Heart left ventricle (tissue), 13 donors: Measurements from ENCODE around the gene CPNE5.

ENCODE experiments used
- POLR2A ChIP-seq, 2 donors: fragments of 450-650 bp; IDR thresholded peaks; one replicate each; pipeline ENCODE4 v1.6.1; 2017; ENCODE audit warnings: antibody characterized with exemption in 2 of 2, mild to moderate bottlenecking in 2 of 2, moderate library complexity in 2 of 2
- TF ChIP-seq, protein P1 (sequence below), 12 donors: fragments of 200-600 bp; sonication (generic) in 4 of 12; IDR thresholded peaks; one replicate each; pipeline versions ENCODE4 v1.5.0 to v1.8.0; 2018 to 2022; ENCODE audit warnings: antibody characterized with exemption in 12 of 12, mild to moderate bottlenecking in 5 of 12
- donor health status: ischemic (EF 13 %, LVEDD 7.1; RV severe dilation, severe dysfunction).
- donor health status: DM: no; HTN: yes; CAD: no.
- donor health status: DM: no; HTN: no; CAD: no.
- donor health status: ischemic (EF 25% LVEDD 6.9; RV normal size, moderate dysfunction).
- donor health status: ischemic (EF 25% LVEDD 5.7; RV mildly dilated, moderate dysfunction).
- donor health status: ischemic (EF 35%, LVEDD 5.7; RV mildly dilated, moderate dysfunction).
- donor health status: nonischemic (EF 11% LVEDD 7.7; RV severe dilation, severe dysfunction).
- donor health status: DM: yes; HTN: yes; CAD: no.
- donor health status: PGD.
- donor health status: ischemic (EF 29% LVEDD 5.4; RV normal size, mild dysfunction).
- donor health status: nonischemic (EF 23%, LVEDD 6.1; RV moderate dilation, normal function).

DNA sequence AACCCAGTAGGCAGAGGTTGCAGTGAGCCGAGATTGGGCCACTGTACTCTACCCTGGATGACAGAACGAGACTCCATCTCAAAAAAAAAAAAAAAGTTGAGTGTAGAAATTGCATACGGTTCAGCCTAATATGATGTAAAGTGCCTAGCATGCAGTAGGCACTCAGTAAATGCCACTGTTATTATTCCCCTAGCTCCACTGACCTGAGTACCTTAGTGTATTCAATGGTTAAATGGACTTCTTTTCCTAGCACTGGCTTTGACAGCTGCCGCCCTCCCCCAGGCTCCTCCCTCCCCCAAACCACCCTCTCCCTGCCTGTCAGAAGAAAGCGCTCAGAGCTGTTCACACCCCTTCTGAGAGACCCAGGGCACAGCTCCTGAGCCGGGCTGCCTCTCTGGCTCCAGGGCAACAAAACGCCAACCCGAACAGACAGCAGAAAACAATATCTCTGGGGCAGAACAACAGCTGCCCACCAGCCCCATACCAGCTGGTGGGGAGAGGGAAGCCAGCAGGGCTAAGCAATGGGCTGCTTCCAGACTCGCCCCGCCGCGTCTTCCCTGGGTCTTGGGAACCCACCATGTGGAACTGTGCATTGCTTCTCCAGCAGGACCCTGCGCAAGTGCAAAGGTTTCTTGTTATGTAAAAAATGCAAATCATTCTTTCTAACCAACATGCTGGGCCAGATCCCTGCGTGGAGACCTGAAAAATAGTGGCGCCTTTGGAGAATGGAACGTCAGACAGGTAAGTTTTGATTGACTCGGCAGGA, 4.5 kb downstream of the CPNE5 start:
- TF ChIP-seq, protein P1, sequence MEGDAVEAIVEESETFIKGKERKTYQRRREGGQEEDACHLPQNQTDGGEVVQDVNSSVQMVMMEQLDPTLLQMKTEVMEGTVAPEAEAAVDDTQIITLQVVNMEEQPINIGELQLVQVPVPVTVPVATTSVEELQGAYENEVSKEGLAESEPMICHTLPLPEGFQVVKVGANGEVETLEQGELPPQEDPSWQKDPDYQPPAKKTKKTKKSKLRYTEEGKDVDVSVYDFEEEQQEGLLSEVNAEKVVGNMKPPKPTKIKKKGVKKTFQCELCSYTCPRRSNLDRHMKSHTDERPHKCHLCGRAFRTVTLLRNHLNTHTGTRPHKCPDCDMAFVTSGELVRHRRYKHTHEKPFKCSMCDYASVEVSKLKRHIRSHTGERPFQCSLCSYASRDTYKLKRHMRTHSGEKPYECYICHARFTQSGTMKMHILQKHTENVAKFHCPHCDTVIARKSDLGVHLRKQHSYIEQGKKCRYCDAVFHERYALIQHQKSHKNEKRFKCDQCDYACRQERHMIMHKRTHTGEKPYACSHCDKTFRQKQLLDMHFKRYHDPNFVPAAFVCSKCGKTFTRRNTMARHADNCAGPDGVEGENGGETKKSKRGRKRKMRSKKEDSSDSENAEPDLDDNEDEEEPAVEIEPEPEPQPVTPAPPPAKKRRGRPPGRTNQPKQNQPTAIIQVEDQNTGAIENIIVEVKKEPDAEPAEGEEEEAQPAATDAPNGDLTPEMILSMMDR (IDR thresholded peaks at IDR 0.05), result no peak
- no peak for TF ChIP-seq POLR2A (IDR thresholded peaks at IDR 0.05)
